Kidney (tissue), 14 donors: Measurements from ENCODE around the gene OR5K2. TPM values are rescaled to one million over a fixed set of nuclear protein-coding genes. Genes with fewer than 3 reads are reported as not detected.

ENCODE experiments used
- DNase-seq, 5 donors: peaks; one replicate each; pipeline ENCODE4 v3.0.0-alpha.2; 2013 to 2020
- FAIRE-seq: peaks from 2 replicates; lab custom pipeline; 2012; peaks lifted over from hg19 to GRCh38; lab: Jason Lieb, UNC
- H3K27ac ChIP-seq, 2 donors: one replicate each; pipeline ENCODE4 v1.7.0; 2013; ENCODE audit warnings: low read depth in 2 of 2, low read length in 2 of 2, inconsistent platforms in 1 of 2
- H3K27me3 ChIP-seq: one replicate; pipeline ENCODE4 v1.7.1; 2013; ENCODE audit warnings: low read length, inconsistent platforms; ENCODE audit not compliant: control insufficient read depth, insufficient read depth
- H3K36me3 ChIP-seq, 3 donors: one replicate each; pipeline versions ENCODE4 v1.7.0 to v1.7.1; 2013; ENCODE audit warnings: low read length in 3 of 3, control low read depth in 1 of 3, inconsistent platforms in 1 of 3; ENCODE audit not compliant: insufficient read depth in 3 of 3, control insufficient read depth in 2 of 3
- H3K4me1 ChIP-seq, 3 donors: one replicate each; pipeline versions ENCODE4 v1.7.0 to v1.7.1; 2013; ENCODE audit warnings: low read length in 3 of 3, inconsistent platforms in 1 of 3, low read depth in 1 of 3; ENCODE audit not compliant: control insufficient read depth in 2 of 3, insufficient read depth in 2 of 3
- H3K4me3 ChIP-seq, 3 donors: one replicate each; pipeline versions ENCODE4 v1.7.0 to v1.8.1; 2013; ENCODE audit warnings: low read length in 3 of 3, control low read depth in 1 of 3, inconsistent platforms in 1 of 3
- H3K9ac ChIP-seq, 3 donors: one replicate each; pipeline versions ENCODE4 v1.7.0 to v1.7.1; 2013; ENCODE audit warnings: low read length in 3 of 3, control low read depth in 1 of 3, inconsistent platforms in 1 of 3
- H3K9me3 ChIP-seq, 3 donors: one replicate each; pipeline versions ENCODE4 v1.7.0 to v1.7.1; 2013; ENCODE audit warnings: low read length in 3 of 3, control low read depth in 1 of 3, inconsistent platforms in 1 of 3; ENCODE audit not compliant: control insufficient read depth in 2 of 3, insufficient read depth in 1 of 3
- CTCF ChIP-seq: IDR thresholded peaks from 3 replicates; pipeline ENCODE4 v1.5.1; 2012; ENCODE audit warnings: mild to moderate bottlenecking, moderate library complexity, borderline replicate concordance; ENCODE audit not compliant: insufficient read depth; ENCODE audit errors: extremely low read depth
- intact Hi-C: fragments of 100-400 bp; cut with DNase I; formaldehyde crosslinking; loops from one replicate; pipeline ENCODE4 v1.11.1; 2022
- polyA plus RNA-seq: library from polyadenylated mRNA; stranded (reverse); fragments of 350-450 nt; fragmentation: Illumina TruSeq; extraction: RNeasy Lipid Tissue Mini Kit (QIAGEN cat#74804); gene quantifications from one replicate; pipeline ENCODE4 v1.2.3, GENCODE V29; 2014; ENCODE audit warnings: low read depth, low replicate concordance; ENCODE audit not compliant: insufficient read depth
- total RNA-seq: library from RNA; stranded (reverse); fragmentation: NEBNext Ultra II Directional; extraction: Animal tissue kit (Norgen Biotek cat#: 25700); gene quantifications from one replicate; pipeline ENCODE4 v1.2.1, GENCODE V29; 2021
- donor health status: control.
- donor health status: control.
- donor health status: control.
- donor health status: control.
- donor health status: control.
- donor health status: DM: yes; HTN: yes; CAD: no.
- donor health status: Normal renal cell carcinoma (clear cell type).

The OR5K2 gene
- total and polyA plus RNA-seq, 2 donors from 2014 or later: not detected

- Histone ChIP-seq H3K9me3 (no peaks in the 10 kb centered on the region), H3K4me3 (no peak overlapping the region), H3K9ac (no peak overlapping the region), H3K27ac (no peak overlapping the region), H3K27me3 (no peaks in the 10 kb centered on the region), H3K4me1 (no peaks in the 10 kb centered on the region), H3K36me3 (no peaks in the 10 kb centered on the region)
- DNase-seq (no peak), FAIRE-seq (no peak)
- TF ChIP-seq CTCF: no peak
- intact Hi-C loops: no loop called here
Measured at GRCh38 chr3:98536456-98537017, 39.1 kb downstream of the OR5K2 start.

- FAIRE-seq: peak; percentile 8
- Histone ChIP-seq H3K36me3 (no peaks in the 10 kb centered on the region), H3K27ac (no peak overlapping the region), H3K4me1 (no peaks in the 10 kb centered on the region), H3K27me3 (no peaks in the 10 kb centered on the region), H3K4me3 (no peak overlapping the region), H3K9ac (no peak overlapping the region), H3K9me3 (no peaks in the 10 kb centered on the region)
- DNase-seq: no peak
- intact Hi-C loops: no loop called here
- no peak for TF ChIP-seq CTCF
Measured at GRCh38 chr3:98540346-98540745, 42.9 kb downstream of the OR5K2 start.

GRCh38 chr3:98541695-98542094 is 44.2 kb downstream of the OR5K2 start:
- H3K4me3 ChIP-seq: no peak overlapping the region
- DNase-seq (no peak), FAIRE-seq (no peak)
- no peaks in the 10 kb centered on the region for H3K4me1 ChIP-seq
- no peak for TF ChIP-seq CTCF
- intact Hi-C loops: no loop called here
- no peak overlapping the region for H3K9ac ChIP-seq
- H3K27ac ChIP-seq: no peak overlapping the region
- H3K27me3 ChIP-seq: no peaks in the 10 kb centered on the region
- no peaks in the 10 kb centered on the region for H3K9me3 ChIP-seq
- H3K36me3 ChIP-seq: no peaks in the 10 kb centered on the region

GRCh38 chr3:98542623-98543022 is 45.1 kb downstream of the OR5K2 start:
- H3K27me3 ChIP-seq: no peaks in the 10 kb centered on the region
- H3K36me3 ChIP-seq: no peaks in the 10 kb centered on the region
- TF ChIP-seq CTCF: no peak
- no peaks in the 10 kb centered on the region for H3K9me3 ChIP-seq
- DNase-seq (peak in 2 of 5 donors; percentile 19 to 25), FAIRE-seq (no peak)
- intact Hi-C loops: no loop called here
- H3K4me3 ChIP-seq: no peak overlapping the region
- no peak overlapping the region for H3K9ac ChIP-seq
- no peak overlapping the region for H3K27ac ChIP-seq
- no peaks in the 10 kb centered on the region for H3K4me1 ChIP-seq
